ENCODE data around the gene PIGS.

DNA sequence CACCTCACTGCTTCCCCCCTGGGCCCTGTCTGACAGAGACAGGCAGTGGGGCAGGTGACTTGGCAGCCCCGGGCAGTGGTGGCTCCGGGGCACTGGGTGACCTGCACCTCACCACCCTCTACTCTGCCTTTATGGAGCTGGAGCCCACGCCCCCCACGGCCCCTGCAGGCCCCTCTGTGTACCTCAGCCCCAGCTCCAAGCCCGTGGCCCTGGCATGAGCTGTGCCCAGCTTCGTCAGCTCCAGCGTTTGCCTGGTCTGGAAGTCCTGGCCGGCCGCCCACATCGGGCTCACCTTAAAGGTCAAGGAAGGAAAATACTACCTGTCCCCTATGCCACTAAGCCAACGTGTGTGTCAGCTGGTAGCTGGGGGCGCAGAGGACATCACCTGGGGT, 34.1 kb downstream of the PIGS start:
- TF ChIP-seq CTCF (IDR thresholded peaks at IDR 0.05; ENCODE audit: extremely low read depth in 1 of 2, insufficient read depth in 1 of 2, low read depth in 1 of 2, low read length in 2 of 2) = no peak
- no peak for TF ChIP-seq POLR2A (IDR thresholded peaks at IDR 0.05; ENCODE audit: low read depth, low read length)
- no peak for TF ChIP-seq POLR2AphosphoS5 (IDR thresholded peaks at IDR 0.05; ENCODE audit: insufficient read depth, low read depth, low read length)
- no peak for TF ChIP-seq EZH2 (IDR thresholded peaks at IDR 0.05; ENCODE audit: borderline replicate concordance, low read depth, low read length, severe bottlenecking)
- no peak for TF ChIP-seq GATA2 (IDR thresholded peaks at IDR 0.05; ENCODE audit: insufficient read depth, insufficient read length, low read depth, low read length)
- no peak for TF ChIP-seq FOS (IDR thresholded peaks at IDR 0.05; ENCODE audit: borderline replicate concordance, insufficient read depth, low read length)
- TF ChIP-seq MAX (IDR thresholded peaks at IDR 0.05; ENCODE audit: insufficient read depth, insufficient read length) = no peak
- TF ChIP-seq JUN (IDR thresholded peaks at IDR 0.05; ENCODE audit: borderline replicate concordance, insufficient read depth, insufficient read length, low read depth) = no peak
- no peak for TF ChIP-seq MYC (IDR thresholded peaks at IDR 0.05; ENCODE audit: low read depth, low read length)

Measured in endothelial cell of umbilical vein (primary cell).